ENCODE results near the gene SLC38A11.
"Not testable (repeated sequence)": the region's sequence is repeated elsewhere in the genome, so short reads cannot be mapped to it uniquely, and the experiment has no call there.

The SLC38A11 gene

DNA sequence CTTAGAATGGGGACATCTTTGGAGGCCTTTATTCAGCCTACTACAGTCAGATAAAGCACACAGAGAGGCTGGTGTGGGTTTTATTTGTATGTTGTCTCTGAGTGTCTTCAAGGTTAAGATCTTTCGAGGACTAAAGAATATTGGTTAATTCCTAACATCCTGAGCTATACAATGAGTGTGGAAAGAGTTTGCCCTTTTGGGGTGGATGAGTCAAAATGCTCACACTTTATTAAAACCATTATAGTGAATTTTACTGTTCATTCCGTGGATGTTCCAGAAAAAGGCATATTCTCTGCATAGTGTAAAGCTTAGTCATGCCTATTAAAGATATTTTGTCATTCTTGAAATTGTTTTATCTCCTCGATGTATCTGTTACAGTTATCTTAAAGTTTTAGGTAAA, 29.1 kb upstream of the SLC38A11 start:
- Mint-ChIP-seq H3K27me3 (no peaks in the 10 kb centered on the region), H3K27ac (ENCODE audit: low read depth) (no peak overlapping the region), H3K9me3 (no peaks in the 10 kb centered on the region), H3K4me3 (no peak overlapping the region), H3K4me1 (no peaks in the 10 kb centered on the region), H3K36me3 (ENCODE audit: insufficient read depth) (no peaks in the 10 kb centered on the region)
- ATAC-seq (replicated peaks; ENCODE audit: extremely low read depth, poor library complexity, severe bottlenecking) (no peak), DNase-seq (ENCODE audit: low spot score in 2 of 2) (no peak)

DNA sequence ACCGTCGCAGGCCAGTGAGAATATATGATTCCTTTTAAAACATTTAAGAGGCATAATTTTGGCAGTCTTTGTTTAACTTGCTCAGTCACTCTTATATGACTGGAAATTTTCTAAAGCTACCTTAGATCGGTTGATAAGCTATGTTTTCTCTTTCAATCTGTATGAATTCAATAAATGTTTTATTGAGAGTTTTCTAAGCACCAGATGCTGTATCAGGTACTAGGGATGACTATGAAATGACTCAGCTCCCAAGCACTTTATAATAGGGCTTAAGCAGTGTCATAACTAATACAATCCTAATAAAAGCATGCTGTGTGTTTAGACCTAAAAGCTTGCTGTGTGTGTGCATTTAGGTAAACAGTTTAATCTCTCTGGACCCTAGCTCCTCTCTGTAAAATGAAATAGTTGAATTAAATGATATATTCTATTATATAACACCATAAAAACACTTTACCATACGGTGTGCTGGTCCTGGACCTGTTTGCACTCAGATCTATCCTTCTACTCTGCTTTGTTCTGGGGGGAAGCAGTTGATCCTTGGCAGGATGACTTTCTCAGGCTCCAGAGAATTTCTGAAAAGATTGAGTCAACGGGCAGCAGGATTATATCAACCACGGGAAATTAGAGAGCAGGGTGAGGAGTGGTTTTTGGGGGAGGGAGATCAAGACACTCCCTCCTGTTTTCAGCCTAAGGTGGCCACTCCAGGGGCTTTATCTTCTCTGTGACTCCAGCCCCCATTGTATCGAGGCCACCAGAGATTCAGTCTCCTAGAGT, 26.1 kb upstream of the SLC38A11 start:
- DNase-seq (ENCODE audit: low spot score in 2 of 2) (no peak), ATAC-seq (replicated peaks; ENCODE audit: extremely low read depth, poor library complexity, severe bottlenecking) (no peak)
- H3K27me3 Mint-ChIP-seq = no peaks in the 10 kb centered on the region
- no peaks in the 10 kb centered on the region for H3K9me3 Mint-ChIP-seq
- no peak overlapping the region for H3K4me3 Mint-ChIP-seq
- no peaks in the 10 kb centered on the region for H3K36me3 Mint-ChIP-seq (ENCODE audit: insufficient read depth)
- H3K27ac Mint-ChIP-seq (ENCODE audit: low read depth) = no peak overlapping the region
- no peaks in the 10 kb centered on the region for H3K4me1 Mint-ChIP-seq

DNA sequence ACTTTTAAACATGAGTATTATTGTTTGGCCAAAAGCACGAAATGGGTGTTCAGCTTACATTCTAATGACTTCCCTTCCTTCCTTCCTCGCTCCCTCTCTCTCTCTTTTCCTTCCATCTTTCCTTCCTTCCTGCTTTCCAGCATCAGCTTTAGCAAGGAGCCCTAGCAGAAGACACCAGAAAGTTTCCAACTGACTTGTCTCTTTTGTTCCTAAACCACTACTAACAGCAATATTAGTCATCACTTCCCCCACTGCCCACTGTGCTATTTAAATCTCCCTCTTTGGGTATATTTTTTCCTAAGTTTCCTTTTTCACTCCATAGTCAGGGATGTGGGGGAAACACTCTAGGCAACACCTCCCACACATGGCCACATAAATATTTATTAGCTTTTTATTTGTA, 25.4 kb upstream of the SLC38A11 start:
- ATAC-seq (replicated peaks; ENCODE audit: extremely low read depth, poor library complexity, severe bottlenecking); H3K27me3 Mint-ChIP-seq; H3K27ac Mint-ChIP-seq (ENCODE audit: low read depth); H3K9me3 Mint-ChIP-seq; H3K4me3 Mint-ChIP-seq; H3K4me1 Mint-ChIP-seq; DNase-seq (ENCODE audit: low spot score in 2 of 2); H3K36me3 Mint-ChIP-seq (ENCODE audit: insufficient read depth): not testable (repeated sequence)

DNA sequence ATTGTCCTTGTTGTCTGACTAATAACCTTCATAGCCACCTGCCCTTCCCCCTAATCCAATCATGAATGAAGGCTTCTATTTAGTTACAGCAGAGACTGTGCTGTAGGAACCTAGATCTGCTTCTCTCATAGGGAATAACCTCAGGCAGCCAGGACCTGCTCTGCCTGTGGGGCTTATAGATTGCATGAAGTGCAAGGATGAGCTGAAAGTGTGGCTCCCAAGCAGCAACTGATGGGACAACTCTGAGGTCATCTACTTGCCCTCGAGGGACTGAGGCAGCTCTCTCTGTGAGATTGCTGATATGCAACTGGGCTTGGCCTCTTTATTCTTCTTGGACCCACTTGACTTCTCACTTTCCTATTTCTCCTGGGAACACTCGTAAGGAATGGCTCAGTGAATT, 23.8 kb upstream of the SLC38A11 start:
- Mint-ChIP-seq H3K27me3 (no peaks in the 10 kb centered on the region), H3K4me1 (no peaks in the 10 kb centered on the region), H3K27ac (ENCODE audit: low read depth) (no peak overlapping the region), H3K9me3 (no peaks in the 10 kb centered on the region), H3K4me3 (no peak overlapping the region), H3K36me3 (ENCODE audit: insufficient read depth) (no peaks in the 10 kb centered on the region)
- DNase-seq (ENCODE audit: low spot score in 2 of 2) (no peak), ATAC-seq (replicated peaks; ENCODE audit: extremely low read depth, poor library complexity, severe bottlenecking) (no peak)

DNA sequence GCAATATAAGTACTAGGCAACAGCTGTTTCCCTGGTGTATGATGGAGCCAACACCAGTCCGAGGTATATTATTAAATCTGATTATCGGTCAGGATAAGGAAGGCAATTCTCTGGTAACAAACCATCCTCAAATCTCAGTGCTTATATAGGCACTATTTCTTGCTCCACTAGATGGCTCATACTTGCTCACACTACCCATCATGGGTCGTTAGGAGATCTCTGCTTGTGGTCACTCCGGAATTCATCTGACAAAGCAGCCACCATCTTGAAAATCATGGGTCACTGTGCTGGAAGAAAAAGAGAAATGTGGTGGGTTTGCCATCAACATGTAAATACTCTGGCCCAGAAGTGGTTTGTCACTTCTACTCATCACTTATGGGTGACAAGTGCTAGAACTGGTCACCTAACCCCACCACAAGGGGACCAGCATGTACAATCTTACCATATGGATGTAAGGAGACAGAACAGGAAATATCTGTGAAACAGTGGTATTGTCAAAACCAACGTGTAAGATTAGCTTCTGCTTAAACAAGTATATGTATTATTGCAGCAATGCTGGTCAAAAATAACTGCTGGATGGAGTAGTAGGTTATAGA, 21.6 kb upstream of the SLC38A11 start:
- DNase-seq (ENCODE audit: low spot score in 2 of 2) = not testable (repeated sequence)

DNA sequence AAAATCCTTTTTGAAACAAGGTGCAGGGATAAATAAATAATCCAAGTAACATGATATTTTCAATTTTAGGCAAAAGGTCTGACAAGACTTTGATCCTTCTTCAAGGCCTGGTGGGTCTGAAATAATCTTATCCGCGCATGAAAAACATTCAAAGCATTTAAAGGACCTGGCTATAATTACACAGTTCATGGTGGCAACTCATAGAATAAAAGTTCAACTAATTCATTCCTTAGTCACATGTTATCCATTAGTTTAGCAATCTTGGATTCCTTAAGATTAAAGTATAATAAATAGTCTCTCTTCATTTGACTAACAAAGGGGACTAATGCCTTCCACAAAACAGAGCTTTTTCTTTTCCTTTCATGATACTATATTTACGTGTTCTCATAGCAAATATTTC, 21.0 kb upstream of the SLC38A11 start:
- ATAC-seq (replicated peaks; ENCODE audit: extremely low read depth, poor library complexity, severe bottlenecking) (no peak), DNase-seq (ENCODE audit: low spot score in 2 of 2) (no peak)
- Mint-ChIP-seq H3K27ac (ENCODE audit: low read depth) (no peak overlapping the region), H3K4me3 (no peak overlapping the region), H3K36me3 (ENCODE audit: insufficient read depth) (no peaks in the 10 kb centered on the region), H3K9me3 (no peaks in the 10 kb centered on the region), H3K4me1 (no peaks in the 10 kb centered on the region), H3K27me3 (no peaks in the 10 kb centered on the region)

More for the DNA sequence above, 21.6 kb upstream of the SLC38A11 start:
- H3K4me3 Mint-ChIP-seq; ATAC-seq (replicated peaks; ENCODE audit: extremely low read depth, poor library complexity, severe bottlenecking); H3K27ac Mint-ChIP-seq (ENCODE audit: low read depth); H3K27me3 Mint-ChIP-seq; H3K36me3 Mint-ChIP-seq (ENCODE audit: insufficient read depth); H3K4me1 Mint-ChIP-seq; H3K9me3 Mint-ChIP-seq: not testable (repeated sequence)

DNA sequence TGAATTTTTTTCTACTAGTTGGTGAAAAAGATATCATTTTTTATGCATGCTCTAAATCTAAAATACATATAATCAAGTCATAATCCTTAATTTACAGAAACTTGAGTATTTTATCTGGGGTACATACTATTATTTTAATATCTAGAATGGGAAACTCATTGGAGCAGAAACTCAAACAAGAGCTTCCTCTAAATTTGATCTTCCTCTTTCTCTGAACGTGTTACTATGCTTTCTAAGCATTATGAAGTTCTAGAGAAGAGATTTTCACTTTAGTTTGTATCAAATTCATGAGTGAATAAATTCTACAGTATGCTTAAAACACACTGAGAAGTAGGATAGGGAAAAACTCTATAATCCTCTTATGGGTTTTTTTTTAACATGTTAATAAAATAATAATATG, 20.6 kb upstream of the SLC38A11 start:
- Mint-ChIP-seq H3K36me3 (ENCODE audit: insufficient read depth) (no peaks in the 10 kb centered on the region), H3K27ac (ENCODE audit: low read depth) (no peak overlapping the region), H3K4me1 (no peaks in the 10 kb centered on the region), H3K4me3 (no peak overlapping the region), H3K9me3 (no peaks in the 10 kb centered on the region), H3K27me3 (no peaks in the 10 kb centered on the region)
- no peak for DNase-seq (ENCODE audit: low spot score in 2 of 2)
- ATAC-seq (replicated peaks; ENCODE audit: extremely low read depth, poor library complexity, severe bottlenecking) = no peak

DNA sequence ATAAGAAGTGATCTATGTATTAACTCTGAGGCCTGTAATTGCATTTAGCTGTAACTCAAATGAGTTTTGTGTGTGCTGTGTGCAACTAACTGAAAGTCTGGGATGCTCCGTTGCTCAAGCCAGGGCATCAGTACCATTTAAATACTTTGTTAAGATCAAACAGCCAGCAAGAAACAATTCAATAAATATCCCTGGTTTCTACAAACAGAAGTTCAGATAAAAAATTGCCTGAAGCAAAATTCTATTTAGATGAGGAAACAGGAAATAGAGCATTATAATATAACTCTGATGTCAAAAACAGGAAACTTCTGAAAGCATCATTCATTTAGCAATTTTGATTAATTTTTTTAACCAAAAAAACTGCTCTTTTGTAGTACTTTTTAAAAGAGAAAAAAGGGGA, 18.9 kb upstream of the SLC38A11 start:
- no peaks in the 10 kb centered on the region for H3K9me3 Mint-ChIP-seq
- H3K27ac Mint-ChIP-seq (ENCODE audit: low read depth) = no peak overlapping the region
- no peak for ATAC-seq (replicated peaks; ENCODE audit: extremely low read depth, poor library complexity, severe bottlenecking)
- H3K27me3 Mint-ChIP-seq = no peaks in the 10 kb centered on the region
- H3K4me1 Mint-ChIP-seq = no peaks in the 10 kb centered on the region
- DNase-seq (ENCODE audit: low spot score in 2 of 2) = no peak
- no peak overlapping the region for H3K4me3 Mint-ChIP-seq
- peaks cover 2% of the 10 kb centered on the region for H3K36me3 Mint-ChIP-seq (ENCODE audit: insufficient read depth)

DNA sequence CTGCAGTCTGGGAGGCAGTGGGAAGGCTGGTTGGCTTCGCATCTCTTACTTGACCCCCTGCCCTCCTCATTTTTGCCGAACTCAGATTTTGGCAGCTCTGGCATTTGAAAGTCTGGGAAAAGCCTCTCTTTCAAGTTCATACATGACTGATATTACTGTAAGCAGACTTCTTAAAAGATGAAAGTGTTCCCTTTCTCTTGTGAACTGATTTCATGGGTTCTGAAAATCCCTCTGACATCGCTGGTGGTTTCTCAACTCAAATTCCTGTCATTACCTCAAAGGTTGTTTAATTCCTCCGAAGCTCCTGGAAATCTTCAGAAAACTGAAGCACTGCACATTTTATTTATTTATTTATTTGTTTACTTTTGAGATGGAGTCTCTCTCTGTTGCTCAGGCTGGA, 16.9 kb upstream of the SLC38A11 start:
- Mint-ChIP-seq H3K4me1 (no peaks in the 10 kb centered on the region), H3K27ac (ENCODE audit: low read depth) (no peak overlapping the region), H3K4me3 (no peak overlapping the region), H3K36me3 (ENCODE audit: insufficient read depth) (peaks cover 2% of the 10 kb centered on the region), H3K27me3 (no peaks in the 10 kb centered on the region), H3K9me3 (no peaks in the 10 kb centered on the region)
- no peak for ATAC-seq (replicated peaks; ENCODE audit: extremely low read depth, poor library complexity, severe bottlenecking)
- no peak for DNase-seq (ENCODE audit: low spot score in 2 of 2)

DNA sequence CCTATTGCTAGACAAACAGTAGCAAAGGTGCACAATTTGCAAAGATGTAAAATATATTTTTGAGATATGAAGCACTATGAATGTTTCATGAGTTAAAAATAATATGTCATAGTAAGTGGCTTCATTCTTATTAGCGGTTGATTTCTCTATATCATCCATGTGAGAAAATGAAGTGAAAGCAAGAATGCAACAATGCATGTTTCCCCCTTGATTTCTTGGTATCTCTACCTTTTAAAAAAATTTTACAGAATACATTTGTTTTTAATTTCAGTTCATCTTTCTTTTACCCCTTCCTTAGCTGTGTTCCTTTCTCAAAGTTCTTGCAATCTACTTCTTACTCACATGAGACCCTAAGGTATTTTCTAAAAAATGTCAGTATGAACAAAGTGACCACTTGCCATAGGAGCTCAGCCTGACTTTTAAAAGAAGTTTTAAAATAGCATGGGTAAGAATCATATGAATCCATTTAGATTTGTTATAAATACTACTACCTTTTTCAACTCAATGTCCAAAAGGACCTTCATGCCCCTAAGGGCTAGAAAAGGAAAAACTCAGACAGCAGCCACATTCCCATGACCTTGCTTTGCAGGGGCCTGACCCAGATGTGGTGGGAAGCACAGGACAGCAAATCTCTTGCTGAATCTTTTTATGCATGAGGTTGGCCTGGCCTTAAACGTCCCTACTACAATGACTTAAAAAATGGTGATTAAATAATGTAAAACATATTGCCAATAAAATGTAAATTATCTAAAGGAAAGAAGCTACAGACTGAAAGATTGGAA, 14.8 kb upstream of the SLC38A11 start:
- H3K4me3 Mint-ChIP-seq = no peak overlapping the region
- H3K27ac Mint-ChIP-seq (ENCODE audit: low read depth) = no peak overlapping the region
- no peaks in the 10 kb centered on the region for H3K27me3 Mint-ChIP-seq
- H3K9me3 Mint-ChIP-seq = no peaks in the 10 kb centered on the region
- no peak for ATAC-seq (replicated peaks; ENCODE audit: extremely low read depth, poor library complexity, severe bottlenecking)
- H3K36me3 Mint-ChIP-seq (ENCODE audit: insufficient read depth) = peaks cover 2% of the 10 kb centered on the region
- DNase-seq (ENCODE audit: low spot score in 2 of 2) = no peak
- H3K4me1 Mint-ChIP-seq = no peaks in the 10 kb centered on the region

DNA sequence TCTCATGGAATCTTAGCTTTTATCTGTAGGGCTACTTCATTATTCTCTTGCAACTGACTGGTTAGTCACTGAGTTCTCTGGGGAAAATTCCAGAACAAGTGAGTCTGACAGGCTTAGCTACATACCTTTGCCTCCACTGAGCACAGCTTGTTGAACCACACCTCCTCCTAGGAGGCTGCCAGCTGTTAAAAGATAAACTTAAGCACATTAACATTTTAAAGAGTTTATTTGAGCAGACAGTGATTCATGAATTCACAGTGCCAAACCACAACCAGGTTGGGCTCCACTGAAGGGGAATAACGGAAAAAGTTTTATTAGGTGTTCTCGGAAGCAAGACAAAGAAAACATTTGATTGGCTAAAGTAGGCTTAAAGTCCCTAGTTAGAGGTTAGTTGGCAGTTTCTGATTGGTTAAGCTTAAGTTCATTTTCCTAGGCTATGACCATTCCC, 12.5 kb upstream of the SLC38A11 start:
- no peak for ATAC-seq (replicated peaks; ENCODE audit: extremely low read depth, poor library complexity, severe bottlenecking)
- Mint-ChIP-seq H3K36me3 (ENCODE audit: insufficient read depth) (peaks cover 2% of the 10 kb centered on the region), H3K27me3 (no peaks in the 10 kb centered on the region), H3K4me1 (no peaks in the 10 kb centered on the region), H3K9me3 (no peaks in the 10 kb centered on the region), H3K4me3 (no peak overlapping the region), H3K27ac (ENCODE audit: low read depth) (no peak overlapping the region)
- no peak for DNase-seq (ENCODE audit: low spot score in 2 of 2)

DNA sequence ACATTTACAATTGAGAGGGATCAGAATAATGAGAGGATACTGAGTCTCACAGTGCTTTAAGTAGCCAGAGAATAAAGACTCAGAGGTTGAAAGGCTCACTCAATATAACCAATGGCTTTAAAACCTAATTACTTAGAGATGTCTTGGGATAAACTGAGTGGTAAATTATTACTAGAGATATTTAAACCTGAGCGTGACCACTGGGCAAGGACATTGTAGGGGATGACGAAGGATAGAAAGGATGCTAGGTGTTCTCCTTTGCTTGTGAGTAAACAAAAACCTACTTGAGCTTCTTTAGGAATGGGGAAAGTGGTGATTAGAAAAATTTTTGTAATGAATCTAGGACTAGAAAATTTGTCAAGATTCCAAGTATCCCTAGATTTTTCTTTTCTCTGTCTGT, 12.0 kb upstream of the SLC38A11 start:
- ATAC-seq (replicated peaks; ENCODE audit: extremely low read depth, poor library complexity, severe bottlenecking) (no peak), DNase-seq (ENCODE audit: low spot score in 2 of 2) (no peak)
- Mint-ChIP-seq H3K4me3 (no peak overlapping the region), H3K4me1 (no peaks in the 10 kb centered on the region), H3K36me3 (ENCODE audit: insufficient read depth) (peaks cover 2% of the 10 kb centered on the region), H3K9me3 (no peaks in the 10 kb centered on the region), H3K27me3 (no peaks in the 10 kb centered on the region), H3K27ac (ENCODE audit: low read depth) (no peak overlapping the region)

DNA sequence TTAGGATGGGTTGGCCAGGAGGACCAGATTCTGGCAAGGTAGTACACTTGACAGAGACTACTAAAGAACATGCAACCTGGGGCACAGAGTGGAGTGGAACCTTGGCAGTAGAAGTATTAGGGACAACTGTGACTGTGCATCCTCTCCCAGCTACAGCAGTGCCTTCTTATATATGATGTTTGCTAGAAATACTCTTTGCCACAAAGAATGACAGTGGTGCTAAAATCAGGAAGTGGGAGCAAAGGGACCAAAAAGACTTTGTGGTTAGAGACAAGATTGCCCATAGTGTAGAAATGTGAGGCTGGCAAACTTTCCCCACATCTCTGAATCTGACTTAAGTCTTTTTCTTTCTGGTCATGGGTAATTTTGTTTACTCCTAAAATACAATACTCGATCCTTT, 9.4 kb upstream of the SLC38A11 start:
- peaks cover 2% of the 10 kb centered on the region for H3K36me3 Mint-ChIP-seq (ENCODE audit: insufficient read depth)

More for the DNA sequence above, 9.4 kb upstream of the SLC38A11 start:
- ATAC-seq (replicated peaks; ENCODE audit: extremely low read depth, poor library complexity, severe bottlenecking) (no peak), DNase-seq (ENCODE audit: low spot score in 2 of 2) (no peak)
- no peaks in the 10 kb centered on the region for H3K27me3 Mint-ChIP-seq
- no peaks in the 10 kb centered on the region for H3K4me1 Mint-ChIP-seq
- no peaks in the 10 kb centered on the region for H3K9me3 Mint-ChIP-seq
- no peak overlapping the region for H3K27ac Mint-ChIP-seq (ENCODE audit: low read depth)
- H3K4me3 Mint-ChIP-seq = no peak overlapping the region

Measured in central memory CD8-positive, alpha-beta T cell (primary cell).